Stimulated activated naive CD8-positive, alpha-beta T cell treated with anti-CD3 and anti-CD28 coated beads, Interleukin-15, amount 100 ng/mL, for 72 hours (primary cell): ENCODE results near the gene DPYD.
A peak's percentile ranks its signal among the peaks of the same experiment; 100 is the strongest.

ENCODE experiments used
- ATAC-seq: fragments of 150-1000 bp; cut with Tn5 transposase; 2 replicates; pipeline ENCODE4 v1.10.0; 2021; ENCODE audit warnings: mild to moderate bottlenecking, moderate library complexity
- DNase-seq, 2 donors: peaks; one replicate each; pipeline ENCODE4 v3.0.0; 2021 to 2022
- H3K27ac Mint-ChIP-seq, 2 donors: one replicate each; pipeline ENCODE4 v1.8.0; 2022; ENCODE audit warnings: mild to moderate bottlenecking in 2 of 2, mixed read lengths in 2 of 2, moderate library complexity in 2 of 2
- H3K27me3 Mint-ChIP-seq: one replicate; pipeline ENCODE4 v1.8.0; 2022; ENCODE audit warnings: mixed read lengths
- H3K4me1 Mint-ChIP-seq: one replicate; pipeline ENCODE4 v1.8.0; 2022; ENCODE audit warnings: mild to moderate bottlenecking, mixed read lengths
- H3K4me3 Mint-ChIP-seq, 2 donors: one replicate each; pipeline ENCODE4 v1.8.0; 2022; ENCODE audit warnings: mild to moderate bottlenecking in 2 of 2, mixed read lengths in 2 of 2, moderate library complexity in 1 of 2
- H3K9me3 Mint-ChIP-seq, 2 donors: one replicate each; pipeline ENCODE4 v1.8.0; 2022; ENCODE audit warnings: mixed read lengths in 2 of 2

DPYD gene

DNA sequence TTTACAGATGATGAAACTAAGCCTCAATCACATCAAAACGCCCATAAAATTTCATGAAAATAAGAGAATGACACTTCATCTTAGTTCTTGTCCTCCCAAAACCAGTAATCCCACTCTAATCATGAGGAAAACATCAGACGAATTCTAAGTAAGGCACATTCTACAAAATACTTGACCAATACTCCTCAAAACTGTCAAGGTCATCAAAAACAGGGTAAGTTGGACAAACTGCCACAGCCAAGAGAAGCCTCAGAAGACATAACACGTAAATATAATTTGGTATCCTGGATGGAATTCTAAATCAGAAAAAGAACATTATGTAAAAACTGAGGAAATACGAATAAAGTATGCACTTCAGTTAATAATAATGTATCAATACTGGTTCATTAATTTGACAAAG lies 128.2 kb downstream of the DPYD start:
- Mint-ChIP-seq H3K27ac (peak overlapping the region in 1 of 2 donors; percentile 63), H3K27me3 (no peaks in the 10 kb centered on the region), H3K4me3 (no peak overlapping the region), H3K4me1 (peaks cover 44% of the 10 kb centered on the region), H3K9me3 (no peaks in the 10 kb centered on the region)
- no peak for DNase-seq
- ATAC-seq, result no peak

DNA sequence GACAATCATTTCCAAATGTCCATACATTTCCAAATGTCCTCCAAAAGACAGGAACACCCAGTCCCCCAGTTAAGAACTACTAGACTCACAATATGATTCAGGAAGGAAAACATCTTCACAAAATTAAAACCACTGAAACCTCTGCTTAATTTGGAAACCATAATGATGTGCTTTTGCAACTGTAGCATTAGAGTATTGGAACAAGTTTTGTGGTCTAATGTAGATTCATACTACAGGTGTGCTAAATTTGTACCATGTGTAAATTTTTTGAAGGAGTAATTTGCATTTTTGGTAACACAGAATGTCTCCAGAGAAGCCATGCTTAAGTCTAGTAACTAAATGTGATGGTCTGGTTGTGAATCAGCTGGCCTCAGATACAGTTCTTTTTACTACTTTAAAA lies 129.6 kb downstream of the DPYD start:
- Mint-ChIP-seq H3K27ac (no peak overlapping the region), H3K27me3 (no peaks in the 10 kb centered on the region), H3K4me3 (peak overlapping the region in 1 of 2 donors; percentile 62), H3K9me3 (no peaks in the 10 kb centered on the region), H3K4me1 (peaks cover 39% of the 10 kb centered on the region)
- no peak for DNase-seq
- peak; percentile 94 for ATAC-seq

DNA sequence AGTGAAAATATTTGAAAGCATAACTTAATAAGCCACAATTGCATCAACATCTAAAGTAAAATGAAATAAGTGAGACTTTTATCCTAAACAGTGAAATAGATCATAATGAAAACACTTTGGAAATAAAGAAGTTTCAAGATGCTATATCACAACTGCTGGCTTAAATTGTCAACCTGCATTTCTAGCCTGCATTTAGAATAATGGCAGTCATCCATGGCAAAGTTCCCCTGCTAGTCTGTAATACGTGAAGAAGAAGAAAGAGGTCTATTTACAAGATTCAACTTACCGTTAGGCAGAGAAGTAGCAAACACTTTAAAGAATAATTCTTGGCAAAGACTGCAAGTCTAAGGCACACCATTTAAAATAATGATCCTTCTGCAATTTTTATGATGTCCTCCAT lies 133.6 kb downstream of the DPYD start:
- Mint-ChIP-seq H3K9me3 (no peaks in the 10 kb centered on the region), H3K27me3 (no peaks in the 10 kb centered on the region), H3K27ac (no peak overlapping the region), H3K4me1 (peaks cover 40% of the 10 kb centered on the region), H3K4me3 (no peak overlapping the region)
- DNase-seq, result no peak
- ATAC-seq, result no peak

DNA sequence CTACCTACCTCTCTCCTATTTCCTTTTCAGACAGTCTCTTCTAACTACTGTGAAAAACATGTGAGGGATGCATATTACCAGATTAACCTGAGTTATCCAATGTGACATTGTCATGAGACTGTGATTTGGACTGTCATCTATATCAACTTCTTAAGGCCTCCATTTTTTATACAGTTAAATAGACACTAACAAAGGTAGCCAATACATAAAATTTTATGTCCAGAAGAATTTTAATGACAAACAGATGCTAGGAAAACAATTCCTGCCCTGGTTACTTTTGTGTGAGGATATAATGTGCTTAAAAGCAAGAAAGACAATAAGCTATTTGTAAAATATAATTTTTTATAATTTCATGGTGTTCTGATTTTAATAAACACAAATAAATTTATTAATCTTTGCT lies 136.2 kb downstream of the DPYD start:
- Mint-ChIP-seq H3K4me1 (peaks cover 23% of the 10 kb centered on the region), H3K27me3 (no peaks in the 10 kb centered on the region), H3K27ac (no peak overlapping the region)

DNA sequence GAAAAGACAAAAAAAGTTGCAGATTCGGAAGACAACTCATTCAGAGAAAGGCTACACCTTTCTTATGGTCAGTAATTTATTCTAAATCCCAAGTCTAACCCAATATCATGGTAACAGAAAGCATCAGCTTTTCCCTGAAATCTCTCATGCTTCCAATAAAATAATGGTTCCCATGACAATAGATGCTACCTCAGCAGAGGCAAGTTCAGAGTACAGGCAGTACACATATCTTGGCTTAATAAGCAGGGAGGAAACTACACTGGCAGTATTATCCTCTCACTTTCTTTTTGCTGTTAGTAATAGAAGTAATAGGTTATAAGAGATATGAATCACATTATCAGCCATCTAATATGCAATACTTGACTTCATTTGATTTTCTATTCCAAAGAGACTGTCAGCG lies 137.1 kb downstream of the DPYD start:
- no peak overlapping the region for H3K27ac Mint-ChIP-seq
- peaks cover 14% of the 10 kb centered on the region for H3K4me1 Mint-ChIP-seq
- H3K4me3 Mint-ChIP-seq, result no peak overlapping the region
- no peaks in the 10 kb centered on the region for H3K9me3 Mint-ChIP-seq
- DNase-seq, result no peak
- peak; percentile 26 for ATAC-seq
- H3K27me3 Mint-ChIP-seq, result no peaks in the 10 kb centered on the region

More for the DNA sequence above, 136.2 kb downstream of the DPYD start:
- ATAC-seq (no peak), DNase-seq (no peak)
- Mint-ChIP-seq H3K4me3 (no peak overlapping the region), H3K9me3 (no peaks in the 10 kb centered on the region)

DNA sequence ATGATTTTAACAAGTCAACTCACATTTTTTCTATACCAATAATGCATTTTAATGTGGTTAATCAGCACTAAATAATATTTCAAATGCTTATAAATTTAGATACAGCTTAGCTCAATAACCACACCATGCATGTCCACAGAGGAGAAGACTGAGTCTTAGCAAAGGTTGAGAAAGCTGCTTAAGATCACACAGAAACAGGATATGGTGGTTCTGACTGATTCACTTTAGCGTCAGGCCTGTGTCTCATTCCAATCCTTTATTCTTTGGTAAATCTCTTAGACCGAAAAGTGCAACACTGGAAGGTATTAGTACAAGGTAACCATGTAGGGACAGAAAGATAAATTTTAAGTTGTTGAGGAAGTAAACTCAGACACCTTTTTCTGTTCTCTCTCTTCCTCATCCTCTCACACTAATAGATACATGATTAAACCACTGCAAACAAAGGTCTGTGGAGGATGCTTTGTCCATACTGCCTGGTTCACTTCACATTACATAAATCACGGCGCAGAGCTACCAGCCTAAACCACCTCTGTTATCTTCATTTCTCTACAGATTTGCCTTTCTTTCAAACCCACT lies 139.0 kb downstream of the DPYD start:
- ATAC-seq (peak; percentile 80), DNase-seq (no peak)
- Mint-ChIP-seq H3K4me1 (peaks cover 12% of the 10 kb centered on the region), H3K27ac (no peak overlapping the region), H3K4me3 (no peak overlapping the region), H3K9me3 (no peaks in the 10 kb centered on the region), H3K27me3 (no peaks in the 10 kb centered on the region)

DNA sequence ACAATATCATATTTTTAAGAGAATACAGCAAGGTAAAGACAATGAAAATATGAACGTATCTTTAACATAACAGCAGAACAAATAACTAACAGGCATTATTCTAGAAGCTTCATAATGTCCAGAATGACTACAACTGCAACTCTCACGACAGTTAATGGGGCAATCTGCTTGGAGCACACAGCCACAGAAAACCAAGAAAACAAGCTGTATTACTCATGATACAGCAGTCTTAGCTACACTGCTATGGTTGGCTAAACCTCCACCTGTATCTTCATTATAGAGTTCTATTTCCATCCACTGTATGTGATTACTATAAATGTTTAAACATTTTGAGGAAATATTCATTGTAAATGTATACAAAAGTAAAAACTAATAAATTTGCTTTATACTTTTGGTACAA lies 139.9 kb downstream of the DPYD start:
- Mint-ChIP-seq H3K9me3 (no peaks in the 10 kb centered on the region), H3K27ac (no peak overlapping the region), H3K27me3 (no peaks in the 10 kb centered on the region), H3K4me3 (no peak overlapping the region), H3K4me1 (peaks cover 12% of the 10 kb centered on the region)
- no peak for ATAC-seq
- DNase-seq, result no peak

DNA sequence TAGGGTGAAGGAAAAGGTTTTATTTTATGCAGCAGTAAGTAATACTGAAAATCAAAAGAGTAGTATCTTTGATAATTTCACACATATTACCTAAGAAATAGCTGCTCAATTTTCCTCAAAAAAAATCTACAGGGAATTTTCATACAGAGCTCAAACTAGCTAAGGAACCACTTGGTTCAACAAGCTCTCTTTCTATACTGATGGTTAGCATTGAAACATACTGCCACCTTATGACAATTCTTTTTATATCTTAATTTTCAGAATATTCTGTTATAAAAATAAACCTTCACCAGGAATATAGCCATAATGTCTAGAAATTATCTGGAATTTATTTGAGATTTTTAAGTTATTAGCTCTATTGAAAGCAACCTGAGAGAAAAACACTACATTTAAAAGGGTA lies 142.1 kb downstream of the DPYD start:
- H3K9me3 Mint-ChIP-seq, result no peaks in the 10 kb centered on the region
- no peaks in the 10 kb centered on the region for H3K27me3 Mint-ChIP-seq
- ATAC-seq (no peak), DNase-seq (no peak)
- H3K27ac Mint-ChIP-seq, result no peak overlapping the region
- peaks cover 12% of the 10 kb centered on the region for H3K4me1 Mint-ChIP-seq
- no peak overlapping the region for H3K4me3 Mint-ChIP-seq

DNA sequence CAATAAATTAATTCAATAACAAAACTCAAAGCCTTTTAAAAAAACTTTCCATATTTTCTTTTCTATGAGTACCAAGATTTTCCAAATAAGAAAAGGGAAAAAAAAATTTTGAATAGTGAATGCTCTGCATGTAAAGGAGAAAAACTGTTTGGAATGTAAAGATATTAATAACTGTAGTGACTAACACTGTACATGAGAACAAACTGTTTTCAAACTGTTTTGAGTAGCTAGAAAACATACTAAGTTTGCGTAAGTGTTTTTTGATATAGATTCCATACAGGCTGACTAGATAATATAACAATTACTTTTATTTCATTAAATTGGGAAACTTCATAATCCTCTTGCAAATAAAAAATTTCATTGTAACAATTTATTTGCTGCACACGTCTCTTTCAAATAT lies 150.5 kb downstream of the DPYD start:
- H3K27ac Mint-ChIP-seq, result no peak overlapping the region
- H3K4me1 Mint-ChIP-seq, result no peaks in the 10 kb centered on the region
- no peaks in the 10 kb centered on the region for H3K9me3 Mint-ChIP-seq
- DNase-seq (no peak), ATAC-seq (no peak)
- H3K4me3 Mint-ChIP-seq, result no peak overlapping the region
- H3K27me3 Mint-ChIP-seq, result no peaks in the 10 kb centered on the region

DNA sequence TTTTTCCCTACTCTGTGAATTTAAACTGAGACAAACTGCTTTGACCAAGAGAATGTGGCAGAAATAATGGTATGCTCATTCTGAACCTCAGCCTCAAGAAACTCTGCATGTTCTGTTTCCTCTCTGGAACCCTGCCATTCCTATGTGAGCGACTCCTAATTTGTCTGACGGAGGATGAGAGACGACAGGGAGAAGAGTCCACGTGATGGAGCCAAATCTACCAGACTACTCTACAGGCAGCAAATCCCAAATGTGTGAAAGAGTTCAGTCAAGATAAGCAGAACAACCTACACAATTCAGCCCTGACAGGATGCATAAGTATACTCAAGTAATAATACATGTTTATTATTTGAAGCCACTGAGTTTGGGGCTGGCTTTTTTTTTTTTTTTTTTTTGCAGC lies 153.5 kb downstream of the DPYD start:
- Mint-ChIP-seq H3K4me1 (no peaks in the 10 kb centered on the region), H3K4me3 (no peak overlapping the region), H3K27me3 (no peaks in the 10 kb centered on the region), H3K27ac (peak overlapping the region in 1 of 2 donors; percentile 42), H3K9me3 (peaks cover 0 to 4% of the 10 kb centered on the region in 2 donors)
- ATAC-seq, result no peak
- no peak for DNase-seq

DNA sequence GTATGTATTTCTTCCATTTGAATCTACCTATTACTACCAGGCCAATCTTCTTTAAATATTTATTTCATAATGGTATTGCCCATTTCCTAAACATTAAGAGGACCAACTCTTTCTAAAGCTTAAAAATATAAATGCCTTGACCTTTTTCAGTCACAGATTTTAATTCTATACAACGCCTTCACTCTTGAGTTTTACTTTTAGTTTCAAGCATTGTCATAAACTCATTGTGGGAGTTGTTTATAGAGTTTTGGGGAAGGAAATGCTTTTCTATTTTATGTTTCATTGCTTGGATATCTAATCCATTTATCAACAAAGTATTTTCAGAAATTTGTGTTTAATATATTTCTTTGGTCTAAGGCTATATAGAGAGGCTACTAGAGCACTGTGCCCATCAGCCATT lies 155.8 kb downstream of the DPYD start:
- Mint-ChIP-seq H3K9me3 (peaks cover 4 to 13% of the 10 kb centered on the region in 2 donors), H3K4me3 (no peak overlapping the region), H3K4me1 (no peaks in the 10 kb centered on the region), H3K27me3 (no peaks in the 10 kb centered on the region), H3K27ac (no peak overlapping the region)
- ATAC-seq, result no peak
- no peak for DNase-seq

DNA sequence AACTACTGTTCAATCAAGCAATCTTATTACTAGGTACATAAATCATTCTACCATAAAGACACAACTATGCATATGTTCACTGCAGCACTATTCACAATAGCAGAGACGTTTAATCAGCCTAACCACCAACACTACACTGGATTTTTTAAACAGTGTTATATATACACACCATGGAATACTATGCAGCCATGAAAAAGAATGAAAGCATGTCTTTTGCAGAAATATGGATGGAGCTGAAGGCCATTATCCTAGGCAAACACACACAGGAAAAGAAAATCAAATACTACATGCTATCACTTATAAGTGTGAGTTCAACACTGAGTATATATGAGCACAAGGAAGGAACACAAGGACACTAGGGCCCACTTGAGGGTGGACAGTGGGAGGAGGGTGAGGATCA lies 159.2 kb downstream of the DPYD start:
- Mint-ChIP-seq H3K27ac (no peak overlapping the region), H3K27me3 (no peaks in the 10 kb centered on the region), H3K4me3 (no peak overlapping the region), H3K4me1 (no peaks in the 10 kb centered on the region), H3K9me3 (peaks cover 4 to 13% of the 10 kb centered on the region in 2 donors)
- no peak for ATAC-seq
- DNase-seq, result no peak

DNA sequence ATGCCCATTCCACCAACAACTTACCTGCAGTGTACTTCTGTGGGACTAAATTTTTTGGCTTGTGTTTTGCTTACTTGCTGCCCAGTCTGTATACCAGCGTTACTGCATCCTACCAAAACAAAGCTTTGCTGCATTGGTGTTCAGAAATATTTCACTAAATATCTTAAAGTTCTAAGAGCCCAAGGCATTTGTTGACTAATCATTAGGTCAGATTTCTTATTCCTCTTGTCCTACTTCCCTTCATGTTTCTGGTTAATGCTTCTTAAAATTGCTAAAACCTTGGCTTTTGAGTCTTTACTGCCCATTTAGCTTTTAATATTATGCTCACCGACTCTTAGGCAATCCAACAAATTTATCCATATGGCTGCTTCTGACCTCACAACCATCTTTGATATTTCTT lies 161.8 kb downstream of the DPYD start:
- H3K4me3 Mint-ChIP-seq, result no peak overlapping the region
- no peak overlapping the region for H3K27ac Mint-ChIP-seq
- no peak for DNase-seq
- H3K4me1 Mint-ChIP-seq, result no peaks in the 10 kb centered on the region
- H3K9me3 Mint-ChIP-seq, result peaks cover 4 to 13% of the 10 kb centered on the region in 2 donors
- no peak for ATAC-seq
- H3K27me3 Mint-ChIP-seq, result no peaks in the 10 kb centered on the region

DNA sequence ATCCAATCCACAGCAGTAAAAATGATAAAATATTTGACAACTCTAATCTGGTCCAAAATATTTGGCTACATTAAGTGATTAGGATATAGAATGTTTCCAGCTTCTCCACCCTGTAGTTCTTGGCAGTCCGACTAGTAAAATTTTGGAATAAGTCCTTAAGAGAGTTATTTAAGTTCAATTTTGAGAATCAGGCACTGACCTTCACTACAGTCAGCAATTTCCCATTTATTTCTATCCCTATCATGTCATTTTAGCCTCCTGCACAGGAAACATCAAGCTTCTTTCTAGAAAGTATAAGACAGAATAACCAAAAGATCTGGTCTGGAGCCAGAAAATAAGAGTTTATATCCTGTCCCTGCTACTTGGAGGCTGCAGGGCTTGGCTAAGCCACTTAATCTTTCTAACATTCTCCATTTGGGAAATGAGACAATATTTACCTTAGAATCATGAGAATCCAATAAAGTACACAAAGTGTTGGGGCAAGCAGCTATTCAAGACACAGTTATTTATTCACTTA lies 162.2 kb downstream of the DPYD start:
- no peaks in the 10 kb centered on the region for H3K4me1 Mint-ChIP-seq
- H3K27me3 Mint-ChIP-seq, result no peaks in the 10 kb centered on the region
- no peak overlapping the region for H3K4me3 Mint-ChIP-seq
- ATAC-seq (no peak), DNase-seq (no peak)
- H3K27ac Mint-ChIP-seq, result no peak overlapping the region
- peaks cover 4 to 13% of the 10 kb centered on the region in 2 donors for H3K9me3 Mint-ChIP-seq

DNA sequence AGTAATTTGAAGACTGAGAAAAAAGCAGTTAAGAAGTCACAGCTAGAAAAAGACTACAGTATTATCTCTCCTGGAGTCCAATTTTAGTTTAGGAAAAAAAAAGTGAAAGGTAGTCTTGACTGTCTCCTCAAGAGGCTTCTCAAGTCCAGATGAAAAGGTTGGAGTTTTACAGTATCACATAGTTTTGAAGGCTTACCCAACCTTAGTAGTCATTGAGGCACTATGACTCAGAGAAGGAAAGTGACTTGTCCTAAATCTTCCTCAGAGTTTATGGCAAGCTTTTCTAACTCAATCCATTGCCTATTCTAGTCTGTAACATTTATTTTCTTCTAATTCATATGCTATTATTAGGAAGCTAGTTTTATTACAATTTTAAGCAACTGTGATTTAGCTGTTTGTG lies 174.9 kb downstream of the DPYD start:
- ATAC-seq (no peak), DNase-seq (no peak)
- Mint-ChIP-seq H3K4me3 (no peak overlapping the region), H3K9me3 (no peaks in the 10 kb centered on the region), H3K27me3 (no peaks in the 10 kb centered on the region), H3K4me1 (no peaks in the 10 kb centered on the region), H3K27ac (no peak overlapping the region)

DNA sequence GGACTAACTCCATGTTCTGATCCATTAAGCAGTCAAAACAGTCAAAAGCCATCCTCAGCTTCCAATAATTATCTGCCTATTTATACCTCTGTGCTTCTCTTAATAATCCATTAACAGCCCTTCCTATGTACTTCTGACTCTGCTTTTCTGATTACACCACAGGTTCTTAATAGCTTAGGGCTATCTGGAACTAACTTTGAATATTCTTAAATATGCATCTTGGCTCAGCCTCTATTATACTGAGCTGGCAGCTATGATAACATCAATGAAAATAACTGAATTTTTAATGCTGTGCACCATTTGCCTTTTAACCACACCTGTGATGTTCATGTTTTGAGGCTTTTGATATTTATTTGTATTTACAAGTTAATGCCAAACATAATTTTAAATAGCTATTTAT lies 175.9 kb downstream of the DPYD start:
- DNase-seq (no peak), ATAC-seq (no peak)
- Mint-ChIP-seq H3K4me1 (no peaks in the 10 kb centered on the region), H3K27ac (no peak overlapping the region), H3K4me3 (no peak overlapping the region), H3K27me3 (no peaks in the 10 kb centered on the region), H3K9me3 (no peaks in the 10 kb centered on the region)

DNA sequence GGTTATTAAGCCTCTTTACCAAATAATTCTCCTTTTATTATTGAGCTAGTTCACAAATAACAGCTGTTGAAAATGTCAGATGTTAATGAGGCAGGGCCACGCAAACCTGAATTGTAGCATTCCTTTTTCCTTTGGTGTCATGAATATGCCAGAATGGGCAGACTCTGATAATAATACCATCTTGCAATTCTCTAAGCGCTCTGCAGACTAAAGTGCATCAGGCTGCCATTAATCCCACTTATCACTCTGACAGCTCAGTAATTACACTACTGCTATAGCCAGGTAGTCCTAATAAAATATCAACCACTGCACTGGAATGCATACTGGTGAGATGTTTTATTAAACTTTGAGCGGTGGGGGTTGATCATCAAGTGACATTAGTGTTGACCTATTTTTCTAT lies 177.7 kb downstream of the DPYD start:
- ATAC-seq (no peak), DNase-seq (no peak)
- no peaks in the 10 kb centered on the region for H3K27me3 Mint-ChIP-seq
- no peaks in the 10 kb centered on the region for H3K9me3 Mint-ChIP-seq
- H3K4me3 Mint-ChIP-seq, result no peak overlapping the region
- H3K27ac Mint-ChIP-seq, result no peak overlapping the region
- H3K4me1 Mint-ChIP-seq, result no peaks in the 10 kb centered on the region
